ENCODE data around the gene SMOC2. TPM values are rescaled to one million over a fixed set of nuclear protein-coding genes. Genes with fewer than 3 reads are reported as not detected.

The SMOC2 gene
- total RNA-seq, 1 donor from 2014 or later = not detected

- H3K4me1 Mint-ChIP-seq (ENCODE audit: unreplicated experiment) = no peaks in the 10 kb centered on the region
- no peak overlapping the region for H3K27ac Mint-ChIP-seq (ENCODE audit: unreplicated experiment)
- no peak overlapping the region for H3K4me3 Mint-ChIP-seq (ENCODE audit: unreplicated experiment)
- no peaks in the 10 kb centered on the region for H3K36me3 Mint-ChIP-seq (ENCODE audit: low read depth, unreplicated experiment)
- DNase-seq (ENCODE audit: low spot score) = no peak
- peaks cover 4% of the 10 kb centered on the region for H3K27me3 Mint-ChIP-seq (ENCODE audit: unreplicated experiment)
- TF ChIP-seq CTCF (IDR thresholded peaks at IDR 0.05; ENCODE audit: unreplicated experiment) = no peak
- no peaks in the 10 kb centered on the region for H3K9me3 Mint-ChIP-seq (ENCODE audit: unreplicated experiment)
These were observed 6.5 kb upstream of the SMOC2 start for GRCh38 chr6:168434505-168434904.

GRCh38 chr6:168437751-168438150 is 3.2 kb upstream of the SMOC2 start:
- peaks cover 11% of the 10 kb centered on the region for H3K4me1 Mint-ChIP-seq (ENCODE audit: unreplicated experiment)
- DNase-seq (ENCODE audit: low spot score) = no peak
- TF ChIP-seq CTCF (IDR thresholded peaks at IDR 0.05; ENCODE audit: unreplicated experiment) = no peak
- peaks cover 14% of the 10 kb centered on the region for H3K27me3 Mint-ChIP-seq (ENCODE audit: unreplicated experiment)
- H3K4me3 Mint-ChIP-seq (ENCODE audit: unreplicated experiment) = no peak overlapping the region
- H3K36me3 Mint-ChIP-seq (ENCODE audit: low read depth, unreplicated experiment) = peaks cover 3% of the 10 kb centered on the region
- H3K27ac Mint-ChIP-seq (ENCODE audit: unreplicated experiment) = no peak overlapping the region
- no peaks in the 10 kb centered on the region for H3K9me3 Mint-ChIP-seq (ENCODE audit: unreplicated experiment)

GRCh38 chr6:168438783-168439520 is 2.0 kb upstream of the SMOC2 start:
- Mint-ChIP-seq H3K4me1 (ENCODE audit: unreplicated experiment) (peaks cover 12% of the 10 kb centered on the region), H3K36me3 (ENCODE audit: low read depth, unreplicated experiment) (peaks cover 4% of the 10 kb centered on the region), H3K27me3 (ENCODE audit: unreplicated experiment) (peaks cover 18% of the 10 kb centered on the region), H3K9me3 (ENCODE audit: unreplicated experiment) (no peaks in the 10 kb centered on the region), H3K27ac (ENCODE audit: unreplicated experiment) (no peak overlapping the region), H3K4me3 (ENCODE audit: unreplicated experiment) (no peak overlapping the region)
- no peak for TF ChIP-seq CTCF (IDR thresholded peaks at IDR 0.05; ENCODE audit: unreplicated experiment)
- DNase-seq (ENCODE audit: low spot score) = no peak

GRCh38 chr6:168439794-168440450 is 1.1 kb upstream of the SMOC2 start:
- H3K4me1 Mint-ChIP-seq (ENCODE audit: unreplicated experiment) = peaks cover 12% of the 10 kb centered on the region
- TF ChIP-seq CTCF (IDR thresholded peaks at IDR 0.05; ENCODE audit: unreplicated experiment) = no peak
- no peak overlapping the region for H3K27ac Mint-ChIP-seq (ENCODE audit: unreplicated experiment)
- H3K36me3 Mint-ChIP-seq (ENCODE audit: low read depth, unreplicated experiment) = peaks cover 4% of the 10 kb centered on the region
- peak overlapping the region; percentile 65 for H3K4me3 Mint-ChIP-seq (ENCODE audit: unreplicated experiment)
- peaks cover 18% of the 10 kb centered on the region for H3K27me3 Mint-ChIP-seq (ENCODE audit: unreplicated experiment)
- DNase-seq (ENCODE audit: low spot score) = no peak
- no peaks in the 10 kb centered on the region for H3K9me3 Mint-ChIP-seq (ENCODE audit: unreplicated experiment)
